GM21526 (cell line): ENCODE results near the gene EXD1.

Source experiments
- ATAC-seq: cut with Tn5 transposase; IDR thresholded peaks from one replicate; pipeline ENCODE4 v1.9.1; 2021; ENCODE audit warnings: moderate library complexity; ENCODE audit not compliant: unreplicated experiment, low FRiP score

Gene EXD1

DNA sequence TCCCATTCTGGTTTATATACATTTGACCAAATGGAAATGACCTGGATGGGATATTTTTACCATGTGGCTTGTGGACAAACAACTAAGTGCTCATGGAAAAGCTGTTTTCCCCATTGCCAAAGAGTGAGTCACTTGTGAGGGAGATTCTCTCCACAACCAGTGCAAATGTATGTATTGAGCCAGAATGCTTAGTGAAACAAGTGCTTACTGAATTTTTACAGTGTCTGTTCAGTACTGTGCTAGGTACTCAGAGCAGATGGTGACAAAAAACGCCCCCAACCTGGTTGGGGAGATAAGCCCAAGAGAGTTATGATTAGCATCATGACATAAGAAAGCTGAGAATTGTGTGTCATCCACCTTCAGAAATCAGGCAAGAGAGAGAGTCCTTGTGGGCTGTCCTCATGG lies 2.8 kb upstream of the EXD1 start:
- no peak for ATAC-seq

DNA sequence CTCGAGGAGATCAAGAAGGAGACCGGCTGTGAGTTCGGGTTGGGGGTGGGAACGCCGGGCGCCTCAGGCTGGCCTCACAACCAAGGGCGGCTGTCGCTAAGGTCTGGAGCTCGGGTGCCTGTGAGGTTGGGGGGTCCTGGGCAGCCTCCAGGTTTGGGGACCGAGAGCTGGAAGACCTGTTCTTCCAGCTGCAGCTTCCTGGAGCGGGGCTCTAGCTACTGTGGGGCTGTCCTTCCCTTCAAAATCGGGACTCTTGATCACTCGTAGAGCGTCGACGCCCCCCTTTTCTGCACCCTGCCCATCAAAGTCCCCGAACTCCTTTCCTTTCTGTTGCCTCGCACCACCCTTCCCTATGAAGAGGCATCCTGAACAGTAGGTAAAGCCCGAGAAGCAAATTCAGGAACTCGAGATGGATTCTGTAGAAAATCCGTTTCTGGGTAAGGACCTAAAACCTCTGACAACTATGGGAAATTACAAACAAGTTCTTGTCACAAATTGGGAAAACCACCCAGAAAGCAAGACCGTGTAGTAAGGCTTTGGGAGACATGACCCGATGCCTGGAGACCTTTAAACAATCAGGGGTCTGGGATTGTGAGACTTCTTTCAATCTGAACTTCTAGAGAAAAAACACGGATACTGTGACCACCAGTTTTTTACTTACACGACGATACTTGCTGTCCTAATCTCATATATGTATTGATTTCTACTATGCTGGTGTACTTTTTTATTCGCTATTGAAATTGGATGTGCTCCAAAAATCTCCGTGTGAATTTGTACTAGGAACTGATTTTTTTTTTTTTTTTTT lies 1.1 kb upstream of the EXD1 start:
- ATAC-seq, result peak; percentile 33

DNA sequence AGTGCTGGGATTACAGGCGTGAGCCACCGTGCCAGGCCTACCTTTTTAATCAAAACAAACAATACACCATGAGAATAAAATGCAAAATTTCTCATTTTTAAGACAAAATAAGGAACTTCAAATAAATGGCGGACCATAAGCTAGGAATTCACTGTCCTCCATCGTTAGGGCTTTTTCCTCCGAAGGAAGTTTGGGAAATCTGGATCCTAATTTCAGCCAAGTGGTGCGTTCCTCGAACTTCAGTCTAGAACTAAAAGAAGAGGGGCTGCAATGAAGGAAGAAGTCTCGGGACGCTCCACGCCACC lies 260 bp downstream of the EXD1 start:
- no peak for ATAC-seq

DNA sequence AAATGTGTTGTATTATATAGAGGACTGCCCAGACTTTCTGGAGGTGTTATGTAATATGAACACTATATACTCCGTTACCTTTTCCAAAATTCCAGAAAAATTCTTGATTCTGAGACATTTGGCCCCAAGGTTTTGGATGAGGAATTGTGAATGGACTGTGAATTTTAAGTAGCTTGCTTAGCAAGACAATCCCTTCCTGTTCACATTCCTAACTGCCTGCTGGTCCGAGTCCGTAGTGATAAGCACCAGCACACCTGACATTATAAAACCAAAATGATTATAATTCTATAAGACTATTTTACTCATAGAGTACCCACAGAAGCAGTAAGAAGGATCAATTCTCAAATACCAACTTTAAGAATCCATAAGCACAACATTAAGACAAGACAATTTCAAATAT lies 11.2 kb downstream of the EXD1 start:
- no peak for ATAC-seq

DNA sequence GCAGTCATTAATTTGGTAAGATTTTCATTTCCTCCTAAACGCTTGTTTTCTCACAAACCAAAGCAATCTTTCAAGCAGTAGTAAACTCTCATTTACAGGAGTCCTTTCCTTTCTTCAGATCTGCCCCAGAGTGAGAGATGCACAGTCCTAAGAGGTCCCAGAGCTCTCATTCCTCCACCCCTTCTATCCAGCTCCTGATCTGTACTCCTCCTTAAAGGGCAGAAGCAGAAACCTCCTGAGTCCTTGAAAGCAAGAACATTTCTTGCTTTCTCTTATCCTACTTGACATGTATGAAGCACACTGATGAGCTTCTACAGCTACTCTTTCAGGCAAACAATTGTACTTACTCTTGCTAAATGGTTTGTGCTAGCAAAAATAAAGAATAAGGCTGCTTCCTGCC lies 11.7 kb downstream of the EXD1 start:
- ATAC-seq, result no peak

DNA sequence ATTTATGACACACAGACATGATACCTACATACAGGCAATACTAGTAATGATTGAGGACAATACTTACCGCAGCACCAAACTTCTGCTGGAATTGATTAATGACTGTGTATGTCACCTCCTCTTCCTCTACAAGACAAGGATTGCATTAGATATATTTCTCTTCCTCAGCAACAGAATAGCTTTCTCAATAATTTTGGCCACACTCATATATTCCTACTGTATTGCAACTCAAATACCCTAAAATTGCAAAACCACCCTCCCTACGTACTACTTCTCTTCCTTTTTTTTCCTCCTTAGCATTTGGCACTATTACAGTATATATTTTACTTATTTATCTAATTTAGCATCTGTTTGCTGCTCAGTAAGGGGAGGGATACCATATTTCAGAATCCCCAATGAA lies 14.8 kb downstream of the EXD1 start:
- ATAC-seq, result no peak

DNA sequence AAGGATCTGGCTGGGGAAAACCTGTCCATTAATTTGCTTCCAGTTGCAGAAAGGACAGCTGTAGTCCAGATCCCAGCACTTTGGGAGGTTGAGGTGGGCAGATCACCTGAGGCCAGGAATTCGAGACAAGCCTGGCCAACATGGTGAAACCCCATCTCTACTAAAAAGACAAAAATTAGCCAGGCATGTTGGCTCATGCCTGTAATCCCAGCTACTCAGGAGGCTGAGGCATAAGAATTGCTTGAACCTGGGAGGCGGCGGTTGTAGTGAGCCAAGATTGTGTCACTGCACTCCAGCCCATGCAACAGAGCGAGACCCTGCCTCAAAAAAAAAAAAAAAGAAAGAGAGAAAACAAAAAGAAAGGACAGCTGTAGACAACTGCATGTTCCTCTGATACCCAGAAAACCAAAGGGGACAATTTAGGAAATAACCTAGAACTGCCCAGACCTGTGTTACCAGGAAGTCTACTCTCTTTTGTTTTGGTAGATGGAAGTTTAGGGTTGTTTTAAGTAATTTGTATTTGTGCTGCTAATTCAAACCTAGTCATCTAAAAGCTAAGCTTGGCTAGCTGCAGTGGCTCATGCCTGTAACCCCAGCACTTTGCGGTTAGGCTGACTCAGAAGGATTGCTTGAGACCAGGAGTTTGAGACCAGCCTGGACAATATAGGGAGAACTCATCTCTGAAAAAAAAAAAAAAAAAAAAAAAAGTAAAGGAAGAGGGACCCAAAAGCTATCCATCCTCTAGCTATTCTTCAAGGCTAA lies 22.7 kb downstream of the EXD1 start:
- ATAC-seq, result no peak

DNA sequence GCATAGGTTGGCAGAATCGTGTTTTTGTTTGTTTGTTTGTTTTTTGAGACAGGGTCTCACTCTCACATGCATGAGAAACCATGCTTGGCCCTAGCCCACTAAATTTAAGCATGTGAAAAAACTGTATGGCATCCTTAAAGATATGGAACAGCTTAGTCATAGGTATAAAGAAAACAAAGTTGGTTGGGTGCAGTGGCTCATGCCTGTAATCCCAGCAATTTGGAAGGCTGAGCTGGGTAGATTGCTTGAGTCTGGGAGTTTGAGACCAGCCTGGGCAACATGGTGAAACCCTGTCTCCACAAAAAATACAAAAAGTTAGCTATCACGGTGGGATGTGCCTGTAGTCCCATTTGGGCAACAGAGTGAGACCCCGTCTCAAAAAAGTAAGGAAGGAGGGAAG lies 25.2 kb downstream of the EXD1 start:
- no peak for ATAC-seq

DNA sequence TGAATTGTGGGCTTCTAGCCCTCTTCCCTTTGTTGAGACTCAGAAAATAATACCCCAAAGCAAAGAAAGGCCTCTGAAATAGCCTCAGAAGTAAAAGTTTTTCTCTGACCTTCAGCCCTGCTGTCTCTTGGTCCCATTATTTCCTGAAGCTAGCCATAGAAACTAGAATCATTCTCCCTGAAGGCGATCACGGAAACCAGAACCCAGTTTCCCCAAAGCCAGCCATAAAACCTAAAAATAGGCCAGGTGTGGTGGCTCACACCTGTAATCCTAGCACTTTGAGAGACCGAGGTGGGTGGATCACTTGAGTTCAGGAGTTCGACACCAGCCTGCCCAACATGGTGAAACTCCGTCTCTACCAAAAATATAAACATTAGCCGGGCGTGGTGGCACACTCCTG lies 27.2 kb downstream of the EXD1 start:
- no peak for ATAC-seq

DNA sequence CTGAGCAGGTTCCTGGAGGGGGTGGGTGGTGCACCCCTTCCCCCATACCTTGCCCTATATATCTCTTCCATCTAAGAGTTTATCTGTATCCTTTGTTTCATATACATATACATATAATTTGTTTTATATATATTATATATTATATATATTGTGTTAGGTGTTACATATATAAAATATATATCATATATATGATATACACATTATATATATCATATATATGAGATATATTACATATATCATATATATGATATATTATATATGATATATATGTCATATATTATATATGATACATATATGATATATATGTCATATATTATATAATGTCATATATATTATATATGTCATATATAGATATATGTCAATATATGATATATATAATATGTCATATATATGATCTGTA lies 31.1 kb downstream of the EXD1 start:
- ATAC-seq, result no peak

DNA sequence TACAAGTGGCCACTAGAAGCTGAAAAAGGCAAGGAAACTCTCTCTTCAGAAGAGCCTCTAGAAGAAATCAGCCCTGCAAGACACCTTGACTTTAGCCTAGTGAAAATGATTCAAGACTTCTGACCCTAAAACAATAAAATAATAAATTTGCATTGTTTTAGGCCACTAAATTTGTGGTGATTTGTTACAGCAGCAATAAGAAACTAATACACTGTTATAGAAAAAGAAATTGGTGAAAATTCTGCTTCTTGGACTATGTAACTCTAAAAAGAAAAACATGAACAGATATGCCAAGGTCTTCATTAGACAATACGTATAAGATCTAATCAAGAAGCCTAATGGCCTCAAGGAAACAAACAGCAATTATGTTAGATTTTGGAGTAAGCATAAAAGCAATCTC lies 36.1 kb downstream of the EXD1 start:
- no peak for ATAC-seq

DNA sequence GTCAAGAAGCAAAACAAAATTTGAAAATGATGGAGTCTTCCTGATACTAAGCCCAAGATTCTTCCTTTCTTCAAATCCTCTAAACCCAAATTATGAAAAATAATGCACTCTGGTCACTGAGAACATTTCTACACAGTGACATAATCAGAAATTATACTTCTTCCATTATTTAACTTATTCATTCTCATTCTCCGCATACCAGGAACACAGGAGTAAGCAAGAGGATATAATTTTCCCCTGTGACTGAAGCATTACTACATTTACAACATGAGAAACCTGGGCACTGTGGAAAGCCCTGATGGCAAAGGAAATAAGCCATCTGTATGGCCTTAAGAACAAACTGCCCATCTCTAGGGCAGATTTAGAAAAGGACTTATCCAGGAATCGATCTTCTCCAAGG lies 47.0 kb downstream of the EXD1 start:
- ATAC-seq, result no peak

DNA sequence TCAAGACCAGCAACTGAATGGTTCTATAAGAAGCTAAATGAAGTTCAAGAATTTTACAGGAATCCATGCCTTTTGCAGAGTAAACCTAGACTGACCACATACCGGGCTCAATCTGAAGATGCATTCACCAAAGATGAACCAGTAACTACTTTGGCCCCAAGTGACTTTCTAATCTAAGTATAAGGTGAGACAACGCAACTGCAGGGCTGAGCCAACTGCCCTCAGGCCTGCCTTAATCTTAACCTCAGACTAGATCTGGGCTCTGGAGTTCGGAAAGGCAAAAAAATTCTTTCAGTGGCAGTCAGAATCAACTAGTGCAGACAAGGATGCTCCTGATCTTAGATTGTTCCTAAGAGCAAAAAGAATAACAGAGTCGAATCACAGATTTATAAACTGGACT lies 48.3 kb downstream of the EXD1 start:
- ATAC-seq, result no peak

DNA sequence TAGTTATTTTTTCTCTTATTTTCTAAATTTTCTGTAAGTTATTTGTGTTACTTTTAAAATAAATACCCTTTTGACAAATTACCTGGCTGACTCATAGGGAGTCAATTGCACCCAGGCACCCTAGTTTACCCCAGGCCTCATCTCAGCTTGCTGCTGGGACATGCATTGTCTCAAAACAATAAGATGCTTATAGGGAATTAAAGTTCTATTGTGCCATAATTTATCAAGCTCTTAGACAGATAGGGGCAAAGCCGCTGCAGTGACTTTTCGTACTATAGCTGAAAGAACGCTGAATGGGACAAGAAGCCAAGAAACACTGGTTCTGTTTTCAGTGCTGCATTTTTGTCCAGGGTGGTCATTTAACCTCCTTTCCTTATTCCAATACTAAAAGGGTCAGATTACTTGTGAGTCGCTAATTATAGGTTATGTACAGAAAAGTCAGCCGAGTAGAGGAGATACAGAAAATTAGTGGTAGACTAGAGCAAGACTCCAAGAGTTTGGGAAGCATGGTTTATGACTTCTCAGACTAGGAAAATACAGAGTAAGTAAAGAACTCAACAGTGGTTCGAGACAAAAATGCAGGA lies 50.3 kb downstream of the EXD1 start:
- ATAC-seq, result no peak

DNA sequence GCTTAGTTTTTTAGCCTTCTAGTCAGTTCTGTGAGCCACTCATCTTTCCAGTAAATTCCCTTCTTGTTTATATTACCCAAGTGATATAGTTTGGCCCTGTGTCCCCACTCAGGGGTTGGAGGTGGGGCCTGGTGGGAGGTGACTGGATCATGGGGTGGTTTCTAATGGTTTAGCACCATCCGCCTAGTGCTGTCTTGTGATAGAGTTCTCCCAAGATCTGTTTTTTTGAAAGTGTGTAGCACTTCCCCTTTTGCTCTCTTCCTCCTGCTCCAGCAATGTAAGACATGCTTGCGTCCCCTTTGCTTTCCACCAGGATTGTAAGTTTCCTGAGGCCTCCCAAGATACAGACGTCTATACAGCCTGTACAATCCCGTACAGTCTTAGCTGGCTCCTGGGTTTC lies 60.8 kb downstream of the EXD1 start:
- ATAC-seq, result no peak

DNA sequence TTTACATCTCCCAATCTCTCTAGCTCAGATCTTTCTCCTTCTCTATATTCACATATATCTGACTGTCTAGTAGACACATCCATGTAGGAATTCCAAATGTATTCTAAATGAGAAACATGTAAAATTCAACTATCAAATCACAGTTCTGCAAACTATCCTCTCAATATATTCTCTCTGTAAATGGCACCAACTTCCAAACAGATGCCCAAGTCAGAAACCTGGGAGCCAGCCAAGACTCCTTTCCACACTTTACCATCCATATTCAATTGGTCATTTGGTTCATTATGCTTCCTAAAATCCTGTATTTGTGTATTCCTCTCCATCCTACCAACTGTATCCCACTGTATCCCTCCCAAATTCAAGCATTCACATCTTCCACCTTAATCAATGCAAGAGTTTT lies 61.5 kb downstream of the EXD1 start:
- no peak for ATAC-seq

DNA sequence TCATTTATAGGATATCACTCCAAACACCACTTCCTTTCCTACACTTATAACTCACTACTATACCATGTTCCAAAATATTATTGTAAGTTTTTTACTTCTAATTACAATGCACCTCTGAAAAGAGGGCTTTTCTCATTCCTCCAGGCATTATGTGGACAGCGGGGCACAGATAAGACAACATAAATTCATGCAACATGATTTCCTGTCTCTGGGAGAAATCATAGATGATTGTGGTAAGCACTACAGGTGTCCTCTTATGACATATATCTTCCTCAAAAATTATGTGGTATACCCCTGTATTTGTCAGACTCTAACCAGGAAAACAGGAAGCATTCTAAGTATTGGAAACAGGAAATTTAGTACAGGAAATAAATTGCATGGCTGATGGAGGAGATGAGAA lies 68.8 kb downstream of the EXD1 start:
- no peak for ATAC-seq

DNA sequence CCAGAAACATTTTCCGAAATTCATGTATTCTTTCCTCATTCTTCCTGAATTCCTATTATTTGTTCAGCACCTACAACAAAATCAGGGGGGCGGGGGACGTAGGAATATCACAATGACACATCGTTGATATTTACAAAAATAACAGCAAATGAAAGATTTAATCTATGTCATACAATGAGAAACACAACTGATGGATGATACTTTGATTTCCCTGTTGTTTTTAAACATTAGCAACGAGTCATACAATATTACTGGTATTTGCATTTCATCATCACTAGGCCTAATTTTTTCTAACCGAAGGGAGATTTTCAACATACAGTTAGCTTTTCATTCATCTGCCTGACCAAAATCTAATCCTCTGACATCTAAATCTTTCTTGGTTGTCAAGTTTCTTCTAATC lies 69.2 kb downstream of the EXD1 start:
- no peak for ATAC-seq

DNA sequence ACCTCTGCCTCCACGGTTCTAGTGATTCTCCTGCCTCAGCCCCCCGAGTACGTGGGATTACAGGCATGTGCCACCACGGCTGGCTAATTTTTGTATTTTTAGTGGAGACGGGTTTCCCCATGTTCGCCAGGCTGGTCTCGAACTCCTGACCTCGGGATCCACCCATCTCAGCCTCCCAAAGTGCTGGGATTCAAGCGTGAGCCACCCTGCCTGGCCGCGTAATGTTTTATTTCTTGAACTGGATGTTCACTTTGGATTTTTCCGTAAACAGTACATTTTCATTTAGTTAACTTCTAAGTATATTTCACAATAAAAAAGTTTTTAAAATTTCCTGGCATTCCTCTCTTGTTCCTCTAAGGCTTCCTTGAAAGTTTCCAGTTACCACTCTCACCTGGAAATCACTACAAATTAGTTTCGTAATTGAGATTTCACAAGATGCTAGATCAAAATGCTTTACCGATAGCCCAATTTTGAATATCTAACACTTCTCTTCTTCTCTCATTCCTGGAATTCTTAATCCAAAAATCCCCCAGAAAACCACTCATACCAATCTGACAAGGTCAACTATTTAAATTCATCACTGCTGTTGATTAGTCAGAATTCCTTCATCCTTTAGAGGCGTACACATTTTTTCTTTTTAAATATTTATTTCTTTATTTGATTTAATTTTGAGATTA lies 69.8 kb downstream of the EXD1 start:
- ATAC-seq, result no peak

DNA sequence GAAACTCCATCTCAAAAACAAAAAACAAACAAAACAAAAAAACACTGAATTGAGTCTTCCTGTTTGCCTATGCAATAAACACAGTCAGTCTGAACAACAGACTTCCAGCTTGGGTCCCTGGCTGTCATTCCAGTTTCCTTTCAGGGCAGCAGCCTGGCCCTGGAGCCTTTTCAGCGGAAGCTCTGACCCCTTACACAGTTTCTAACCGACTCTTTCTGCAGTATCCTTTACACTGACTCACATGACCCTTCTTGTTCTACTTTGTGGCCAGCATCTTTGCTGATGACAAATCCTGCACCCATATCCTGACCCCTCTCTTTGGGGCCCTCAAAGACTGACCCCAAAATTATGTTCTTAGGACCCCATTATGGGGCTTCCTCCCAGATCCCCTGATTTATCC lies 76.1 kb downstream of the EXD1 start:
- ATAC-seq, result no peak

DNA sequence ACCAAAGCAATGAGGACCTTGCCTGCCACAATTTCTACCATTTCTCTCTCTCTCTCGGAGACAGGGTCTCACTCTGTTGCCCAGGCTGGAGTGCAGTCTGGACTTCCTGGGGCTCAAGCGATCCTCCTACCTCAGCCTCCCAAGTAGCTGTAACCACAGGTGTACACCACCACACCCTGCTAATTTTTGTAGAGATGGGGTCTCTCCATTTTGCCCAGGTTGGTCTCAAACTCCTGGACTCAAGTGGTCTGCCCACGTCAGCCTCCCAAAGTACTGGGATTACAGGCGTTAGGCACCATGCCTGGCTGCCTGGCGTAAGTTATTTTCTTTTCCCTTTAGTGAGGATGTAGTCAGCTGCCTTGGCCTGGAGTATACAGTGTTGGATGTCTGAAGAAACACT lies 76.8 kb downstream of the EXD1 start:
- no peak for ATAC-seq
